ENCODE results near the gene POGLUT2.

DNA sequence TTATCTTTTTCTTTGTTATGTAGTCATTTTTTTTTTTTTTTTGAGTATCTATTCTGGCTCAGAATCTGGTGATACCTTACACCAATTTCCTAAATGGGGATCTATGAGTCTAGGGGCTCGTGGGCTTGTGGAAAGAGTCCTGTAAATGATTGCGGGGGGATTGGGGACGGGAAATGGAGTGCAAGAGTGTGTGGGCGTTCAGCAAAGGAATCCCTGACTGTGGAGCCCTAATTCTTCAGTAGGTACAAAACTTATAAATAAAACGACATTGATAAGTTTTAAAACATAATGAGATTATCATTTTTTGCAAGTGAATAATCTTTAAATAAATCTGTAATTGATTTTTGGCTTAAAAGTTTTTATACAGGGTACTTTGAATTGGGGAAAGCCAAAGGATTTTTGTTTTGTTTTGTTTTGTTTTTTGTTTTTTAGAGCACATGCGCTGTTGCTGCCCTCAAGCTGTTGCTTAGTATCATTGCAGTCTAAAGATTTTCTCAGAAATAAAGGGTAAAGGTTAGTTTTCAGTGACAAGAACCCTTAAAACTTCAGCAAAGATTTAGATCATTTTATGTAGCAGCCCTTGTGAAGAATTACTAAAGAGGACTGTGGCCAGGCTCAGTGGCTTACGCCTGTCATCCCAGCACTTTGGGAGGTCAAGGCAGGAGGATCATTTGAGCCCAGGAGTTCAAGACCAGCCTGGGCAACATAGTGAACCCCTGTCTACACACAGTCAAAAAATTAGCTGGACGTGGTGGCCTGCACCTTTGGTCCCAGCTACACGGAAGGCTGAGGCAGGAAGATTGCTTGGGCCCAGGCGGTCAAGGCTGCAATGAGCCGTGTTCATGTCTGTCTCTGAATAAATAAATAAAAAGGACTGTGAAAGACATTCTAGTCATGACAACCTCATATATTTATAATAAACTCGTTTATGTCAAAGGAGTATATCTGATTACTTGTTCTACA lies 48.8 kb upstream of the POGLUT2 start:
- TF ChIP-seq, protein P1, sequence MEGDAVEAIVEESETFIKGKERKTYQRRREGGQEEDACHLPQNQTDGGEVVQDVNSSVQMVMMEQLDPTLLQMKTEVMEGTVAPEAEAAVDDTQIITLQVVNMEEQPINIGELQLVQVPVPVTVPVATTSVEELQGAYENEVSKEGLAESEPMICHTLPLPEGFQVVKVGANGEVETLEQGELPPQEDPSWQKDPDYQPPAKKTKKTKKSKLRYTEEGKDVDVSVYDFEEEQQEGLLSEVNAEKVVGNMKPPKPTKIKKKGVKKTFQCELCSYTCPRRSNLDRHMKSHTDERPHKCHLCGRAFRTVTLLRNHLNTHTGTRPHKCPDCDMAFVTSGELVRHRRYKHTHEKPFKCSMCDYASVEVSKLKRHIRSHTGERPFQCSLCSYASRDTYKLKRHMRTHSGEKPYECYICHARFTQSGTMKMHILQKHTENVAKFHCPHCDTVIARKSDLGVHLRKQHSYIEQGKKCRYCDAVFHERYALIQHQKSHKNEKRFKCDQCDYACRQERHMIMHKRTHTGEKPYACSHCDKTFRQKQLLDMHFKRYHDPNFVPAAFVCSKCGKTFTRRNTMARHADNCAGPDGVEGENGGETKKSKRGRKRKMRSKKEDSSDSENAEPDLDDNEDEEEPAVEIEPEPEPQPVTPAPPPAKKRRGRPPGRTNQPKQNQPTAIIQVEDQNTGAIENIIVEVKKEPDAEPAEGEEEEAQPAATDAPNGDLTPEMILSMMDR (conservative IDR thresholded peaks at IDR 0.05 in 1 of 2, IDR thresholded peaks at IDR 0.05 in 1 of 2; ENCODE audit: extremely low read depth in 1 of 2, insufficient read depth in 1 of 2, low read depth in 1 of 2, low read length in 2 of 2): peak; percentile 73 to 78
- no peak for TF ChIP-seq EZH2 (IDR thresholded peaks at IDR 0.05; ENCODE audit: borderline replicate concordance, low read length)
